H1 (cell line): ENCODE measurements around the gene GRIP1. TPM values are rescaled to one million over a fixed set of nuclear protein-coding genes. Genes with fewer than 3 reads are reported as not detected.

Source experiments
- CTCF ChIA-PET: fragments of 300-600 bp; sonication (Branson Sonifier 250); formaldehyde crosslinking; loops from one replicate; lab custom pipeline; 2021; ENCODE audit not compliant: partially characterized antibody; lab: Charles Lee
- POLR2A ChIA-PET: fragments of 300-600 bp; sonication (Branson Sonifier 250); formaldehyde crosslinking; loops from one replicate; lab custom pipeline; 2021; ENCODE audit warnings: inconsistent platforms; ENCODE audit not compliant: partially characterized antibody; lab: Charles Lee
- DNase-seq, 2 experiments: peaks; one replicate each; pipeline versions ENCODE4 v3.0.0 to v3.0.0-alpha.2; 2010 to 2022; ENCODE audit warnings: low spot score in 2 of 2, low read depth in 1 of 2, mixed read lengths in 1 of 2
- FAIRE-seq: peaks from 2 replicates; lab custom pipeline; 2011; peaks lifted over from hg19 to GRCh38; lab: Jason Lieb, UNC
- H2AFZ ChIP-seq: 2 replicates; pipeline ENCODE4 v1.8.1; 2012; ENCODE audit warnings: low read length, inconsistent platforms
- H2AK5ac ChIP-seq: 2 replicates; pipeline ENCODE4 v1.6.1; 2013; ENCODE audit warnings: low read depth, low read length
- H2BK120ac ChIP-seq: replicated peaks from 2 replicates; pipeline ENCODE3; 2013; ENCODE audit warnings: low read depth, low read length, inconsistent platforms
- H2BK12ac ChIP-seq: 2 replicates; pipeline ENCODE4 v1.6.1; 2013; ENCODE audit warnings: low read depth, low read length
- H2BK15ac ChIP-seq: 2 replicates; pipeline ENCODE4 v1.6.1; 2013; ENCODE audit warnings: low read length
- H2BK20ac ChIP-seq: 2 replicates; pipeline ENCODE4 v1.6.1; 2013; ENCODE audit warnings: low read length
- H2BK5ac ChIP-seq: 2 replicates; pipeline ENCODE4 v1.6.1; 2013; ENCODE audit warnings: low read depth, low read length
- H3K14ac ChIP-seq: 2 replicates; pipeline ENCODE4 v1.6.1; 2013; ENCODE audit warnings: inconsistent platforms; ENCODE audit not compliant: insufficient read length
- H3K18ac ChIP-seq: 2 replicates; pipeline ENCODE4 v1.6.1; 2013; ENCODE audit warnings: low read length; ENCODE audit errors: extremely low read depth
- H3K23ac ChIP-seq: 2 replicates; pipeline ENCODE4 v1.6.1; 2013; ENCODE audit warnings: inconsistent platforms; ENCODE audit not compliant: insufficient read length
- H3K23me2 ChIP-seq: 2 replicates; pipeline ENCODE4 v1.6.1; 2013; ENCODE audit warnings: low read depth, low read length
- H3K27ac ChIP-seq: 2 replicates; pipeline ENCODE4 v1.6.1; 2011; ENCODE audit warnings: low read depth, low read length, inconsistent platforms
- H3K27me3 ChIP-seq, 4 experiments: replicated peaks in 1 of 4; 1 replicate in 1 of 4; 2 replicates in 3 of 4; pipeline versions ENCODE4 v1.6.1 to v1.8.1; 2011 to 2013; ENCODE audit warnings: low read length in 3 of 4, mild to moderate bottlenecking in 3 of 4, inconsistent platforms in 2 of 4, mixed read lengths in 2 of 4, moderate library complexity in 1 of 4; ENCODE audit not compliant: control insufficient read depth in 3 of 4, insufficient read depth in 3 of 4; ENCODE audit errors: extremely low read depth in 1 of 4
- H3K36me3 ChIP-seq, 4 experiments: 2 replicates each; pipeline versions ENCODE4 v1.6.1 to v1.8.1; 2011 to 2013; ENCODE audit warnings: mild to moderate bottlenecking in 4 of 4, low read length in 3 of 4, moderate library complexity in 2 of 4, control low read depth in 1 of 4, inconsistent platforms in 1 of 4; ENCODE audit not compliant: insufficient read depth in 4 of 4, control insufficient read depth in 2 of 4
- H3K4ac ChIP-seq: replicated peaks from 2 replicates; pipeline ENCODE3; 2013; ENCODE audit warnings: low read length, low read depth, mixed read lengths, inconsistent platforms; ENCODE audit not compliant: insufficient read length
- H3K4me1 ChIP-seq, 4 experiments: replicated peaks in 1 of 4; 1 replicate in 1 of 4; 2 replicates in 3 of 4; pipeline versions ENCODE4 v1.6.1 to v1.8.1; 2011 to 2013; ENCODE audit warnings: low read length in 3 of 4, inconsistent platforms in 2 of 4, mixed read lengths in 1 of 4; ENCODE audit not compliant: insufficient read depth in 4 of 4, control insufficient read depth in 3 of 4
- H3K4me2 ChIP-seq, 2 experiments: 2 replicates each; pipeline versions ENCODE4 v1.6.1 to v1.8.1; 2011 to 2013; ENCODE audit warnings: low read depth in 2 of 2, low read length in 2 of 2, control low read depth in 1 of 2, inconsistent platforms in 1 of 2, mild to moderate bottlenecking in 1 of 2; ENCODE audit not compliant: insufficient read depth in 1 of 2
- H3K4me3 ChIP-seq, 4 experiments: fragments of 200-600, 300-600 bp in 1 of 4; sonication (generic), shearing (Covaris generic), sonication (Bioruptor Twin) in 1 of 4; 2 replicates each; pipeline versions ENCODE4 v1.5.1 to v1.8.1; 2011 to 2016; ENCODE audit warnings: low read length in 4 of 4, low read depth in 3 of 4, control low read depth in 2 of 4, inconsistent platforms in 2 of 4, mild to moderate bottlenecking in 2 of 4, mixed read lengths in 1 of 4, moderate library complexity in 1 of 4; ENCODE audit not compliant: insufficient read depth in 2 of 4; ENCODE audit errors: extremely low read depth in 1 of 4
- H3K56ac ChIP-seq: replicated peaks from 2 replicates; pipeline ENCODE3; 2013; ENCODE audit warnings: low read depth, mild to moderate bottlenecking, mixed read lengths, low read length, inconsistent platforms; ENCODE audit not compliant: insufficient read length
- H3K79me1 ChIP-seq: 2 replicates; pipeline ENCODE4 v1.6.1; 2013; ENCODE audit warnings: low read depth, low read length, control low read depth
- H3K79me2 ChIP-seq, 2 experiments: 2 replicates each; pipeline versions ENCODE4 v1.6.1 to v1.8.1; 2012 to 2013; ENCODE audit warnings: low read length in 2 of 2, mild to moderate bottlenecking in 2 of 2, inconsistent platforms in 1 of 2; ENCODE audit not compliant: insufficient read depth in 2 of 2, control insufficient read depth in 1 of 2
- H3K9ac ChIP-seq, 4 experiments: replicated peaks in 1 of 4; 1 replicate in 1 of 4; 2 replicates in 3 of 4; pipeline versions ENCODE4 v1.6.1 to v1.8.1; 2011 to 2013; ENCODE audit warnings: low read depth in 3 of 4, low read length in 3 of 4, control low read depth in 2 of 4, mild to moderate bottlenecking in 2 of 4, moderate library complexity in 2 of 4, inconsistent platforms in 1 of 4; ENCODE audit errors: extremely low read depth in 1 of 4
- H3K9me3 ChIP-seq, 2 experiments: 2 replicates each; pipeline versions ENCODE4 v1.6.1 to v1.8.1; 2012 to 2013; ENCODE audit warnings: mild to moderate bottlenecking in 2 of 2, moderate library complexity in 2 of 2, control low read depth in 1 of 2, inconsistent platforms in 1 of 2, low read depth in 1 of 2, low read length in 1 of 2, mixed read lengths in 1 of 2; ENCODE audit not compliant: insufficient read depth in 2 of 2
- H4K20me1 ChIP-seq, 2 experiments: replicated peaks in 1 of 2; 2 replicates each; pipeline versions ENCODE3 to v1.8.1; 2011 to 2013; ENCODE audit warnings: inconsistent platforms in 2 of 2, low read length in 2 of 2, mild to moderate bottlenecking in 1 of 2; ENCODE audit not compliant: insufficient read depth in 2 of 2, control insufficient read depth in 1 of 2
- H4K5ac ChIP-seq: 2 replicates; pipeline ENCODE4 v1.6.1; 2013; ENCODE audit warnings: low read length, low read depth, mixed read lengths, inconsistent platforms; ENCODE audit not compliant: insufficient read length
- H4K8ac ChIP-seq: 2 replicates; pipeline ENCODE4 v1.8.0; 2013; ENCODE audit warnings: mild to moderate bottlenecking, moderate library complexity, low read length, inconsistent platforms; ENCODE audit not compliant: insufficient read depth; ENCODE audit errors: extremely low read depth
- H4K91ac ChIP-seq: replicated peaks from 2 replicates; pipeline ENCODE3; 2013; ENCODE audit warnings: low read length, mixed read lengths, inconsistent platforms; ENCODE audit not compliant: insufficient read length
- CBX8 ChIP-seq: fragments of 300-800, 300-1000 bp; sonication (generic); IDR thresholded peaks from 2 replicates; pipeline ENCODE4 v1.7.1; 2016; ENCODE audit warnings: low read depth, low read length, borderline replicate concordance
- CREB1 ChIP-seq: IDR thresholded peaks from 2 replicates; pipeline ENCODE4 v1.6.1; 2012; ENCODE audit warnings: inconsistent platforms
- EP300 ChIP-seq, 2 experiments: IDR thresholded peaks; 1 replicate in 1 of 2; 2 replicates in 1 of 2; pipeline ENCODE4 v1.6.1; 2011 to 2012; ENCODE audit warnings: low read depth in 2 of 2, low read length in 2 of 2, mild to moderate bottlenecking in 2 of 2, borderline replicate concordance in 1 of 2, inconsistent platforms in 1 of 2, moderate library complexity in 1 of 2
- FOSL1 ChIP-seq: IDR thresholded peaks from 2 replicates; pipeline ENCODE4 v1.6.1; 2011; ENCODE audit warnings: mild to moderate bottlenecking, low read depth, low read length, moderate library complexity; ENCODE audit not compliant: insufficient read depth
- JUN ChIP-seq: IDR thresholded peaks from 2 replicates; pipeline ENCODE4 v1.6.1; 2011; ENCODE audit warnings: low read depth, mild to moderate bottlenecking, improper control_type of control experiment, low read length
- KDM5A ChIP-seq: fragments of 200-600 bp; IDR thresholded peaks from 2 replicates; pipeline ENCODE4 v1.7.1; 2012; ENCODE audit warnings: mild to moderate bottlenecking, low read length, inconsistent platforms, mixed read lengths
- NANOG ChIP-seq: IDR thresholded peaks from 2 replicates; pipeline ENCODE4 v1.6.1; 2011; ENCODE audit warnings: low read length, low read depth, mild to moderate bottlenecking, inconsistent platforms; ENCODE audit not compliant: insufficient read depth, poor library complexity, severe bottlenecking
- POU5F1 ChIP-seq: IDR thresholded peaks from 2 replicates; pipeline ENCODE4 v1.6.1; 2011; ENCODE audit warnings: low read depth, mild to moderate bottlenecking, low read length, moderate library complexity
- RNF2 ChIP-seq: fragments of 200-900, 300-1000 bp; sonication (generic); IDR thresholded peaks from 2 replicates; pipeline ENCODE4 v1.7.1; 2016; ENCODE audit warnings: borderline replicate concordance, low read depth, mild to moderate bottlenecking, antibody characterized with exemption, low read length; ENCODE audit not compliant: poor library complexity, severe bottlenecking; ENCODE audit errors: missing control alignments
- RXRA ChIP-seq: IDR thresholded peaks from 2 replicates; pipeline ENCODE4 v1.6.1; 2011; ENCODE audit warnings: low read depth, mild to moderate bottlenecking, low read length, moderate library complexity; ENCODE audit not compliant: insufficient read depth
- SP1 ChIP-seq: IDR thresholded peaks from 2 replicates; pipeline ENCODE4 v1.6.1; 2011; ENCODE audit warnings: low read depth, low read length
- SP2 ChIP-seq: IDR thresholded peaks from 2 replicates; pipeline ENCODE4 v1.6.1; 2012; ENCODE audit warnings: mild to moderate bottlenecking, low read length, inconsistent platforms
- TAF1 ChIP-seq: IDR thresholded peaks from 2 replicates; pipeline ENCODE4 v1.6.1; 2011; ENCODE audit warnings: mild to moderate bottlenecking, low read depth, low read length
- ZNF274 ChIP-seq: IDR thresholded peaks from 2 replicates; pipeline ENCODE4 v1.7.0; 2012; ENCODE audit warnings: low read length, borderline replicate concordance; ENCODE audit errors: extremely low read depth
- WGBS, 2 experiments: shearing (Covaris generic) in 1 of 2; methylation state at CpG; one replicate each; pipeline versions ENCODE4 v1.1.6 to v1.1.7; 2013 to 2015; ENCODE audit warnings: low lambda C conversion rate in 2 of 2, mixed read lengths in 2 of 2, inconsistent platforms in 1 of 2, low coverage in 1 of 2, missing lambda C conversion rate in 1 of 2; ENCODE audit not compliant: insufficient replicate concordance in 2 of 2, insufficient coverage in 1 of 2, insufficient read length in 1 of 2; ENCODE audit errors: extremely low coverage in 1 of 2, missing lambda C conversion rate in 1 of 2; 5-methylcytosine and 5-hydroxymethylcytosine counted together
- polyA plus RNA-seq, 7 experiments: library from polyadenylated mRNA; depleted of rRNA in 3 of 7; stranded (reverse) in 5 of 7; unstranded in 2 of 7; fragments of >200 nt in 5 of 7; fragments of 200-250 nt in 2 of 7; gene quantifications; 1 replicate in 5 of 7; 2 replicates in 1 of 7; 4 replicates in 1 of 7; pipeline versions ENCODE4 v1.2.1 to v1.2.3, GENCODE V29; 2011 to 2013; ENCODE audit warnings: missing spikeins in 2 of 7, mixed read lengths in 2 of 7
- total RNA-seq: library from RNA; stranded (reverse); fragmentation: NEBNext Ultra II Directional; extraction: Animal tissue kit (Norgen Biotek cat#: 25700); gene quantifications from 2 replicates; pipeline ENCODE4 v1.2.1, GENCODE V29; 2021

Gene GRIP1
- total and polyA plus RNA-seq, 2 of the 8 experiments (the other 6 are each of a cell fraction or from before 2014, with no cell fraction given): 4.5 to 27.3 TPM

GRCh38 chr12:66603981-66604479, 74.8 kb downstream of the GRIP1 start:
- H4K8ac ChIP-seq: no peak overlapping the region
- TF ChIP-seq CREB1 (no peak), RNF2 (no peak), RXRA (no peak), SP2 (no peak), NANOG (no peak), JUN (no peak), CBX8 (no peak), POU5F1 (no peak), SP1 (no peak), ZNF274 (no peak), FOSL1 (no peak), KDM5A (no peak), TAF1 (no peak), EP300 (IDR thresholded peaks at IDR 0.05; ENCODE audit: borderline replicate concordance in 1 of 2, low read depth in 2 of 2, low read length in 2 of 2) (no peak)
- TF ChIP-seq, all 59 proteins: peak for 0
- Histone ChIP-seq H3K9ac (no peak overlapping the region), H3K27me3 (no peaks in the 10 kb centered on the region), H3K4me3 (no peak overlapping the region), H3K18ac (no peak overlapping the region), H3K79me1 (no peaks in the 10 kb centered on the region), H2BK15ac (no peak overlapping the region), H3K9me3 (no peaks in the 10 kb centered on the region), H2BK20ac (no peak overlapping the region), H3K4ac (no peak overlapping the region), H2BK12ac (no peak overlapping the region), H2BK120ac (no peak overlapping the region), H3K23me2 (no peaks in the 10 kb centered on the region), H2AFZ (no peak overlapping the region), H4K91ac (no peak overlapping the region), H3K23ac (no peak overlapping the region), H3K14ac (no peak overlapping the region), H3K4me1 (peaks cover 0 to 20% (median 6%) of the 10 kb centered on the region in 4 experiments; a peak in 3 of 7 replicates), H3K56ac (no peak overlapping the region), H3K27ac (no peak overlapping the region), H4K5ac (no peak overlapping the region), H2BK5ac (no peak overlapping the region), H2AK5ac (no peak overlapping the region), H3K36me3 (no peaks in the 10 kb centered on the region), H4K20me1 (no peaks in the 10 kb centered on the region), H3K79me2 (no peaks in the 10 kb centered on the region), H3K4me2 (no peak overlapping the region)
- DNase-seq (no peak), FAIRE-seq (no peak)
- WGBS, 2 experiments: 95% methylated on average over 3 of the region's 3 CpGs; no CpG with 5 or more reads in 1 of the 2 experiments
- CTCF ChIA-PET: no interaction called here
- POLR2A ChIA-PET: no interaction called here
